Common myeloid progenitor, CD34-positive (primary cell): ENCODE measurements around the gene RBKS.

Source experiments
- CTCF ChIA-PET: fragments of 350-600 bp; sonication (Branson Sonifier 250); formaldehyde crosslinking; loops from one replicate; lab custom pipeline; 2021; ENCODE audit warnings: antibody characterized with exemption; lab: Charles Lee
- POLR2A ChIA-PET: fragments of 350-600 bp; sonication (Branson Sonifier 250); formaldehyde crosslinking; loops from one replicate; lab custom pipeline; 2021; ENCODE audit warnings: antibody characterized with exemption; lab: Charles Lee
- DNase-seq, 3 donors: peaks; one replicate each; pipeline versions ENCODE4 v3.0.0 to v3.0.0-alpha.2; 2013
- H3K27ac ChIP-seq, 2 experiments: 1 replicate in 1 of 2; 2 replicates in 1 of 2; pipeline ENCODE4 v1.7.0; 2013; ENCODE audit warnings: inconsistent platforms in 2 of 2, low read length in 2 of 2, mild to moderate bottlenecking in 2 of 2, low read depth in 1 of 2, moderate library complexity in 1 of 2; ENCODE audit not compliant: severe bottlenecking in 2 of 2, insufficient read depth in 1 of 2, poor library complexity in 1 of 2
- H3K27me3 ChIP-seq, 5 experiments: replicated peaks in 2 of 5; 1 replicate in 3 of 5; 2 replicates in 2 of 5; pipeline versions ENCODE4 v1.6.1 to v1.7.0; 2013; ENCODE audit warnings: low read length in 4 of 5, mild to moderate bottlenecking in 2 of 5, moderate library complexity in 2 of 5, inconsistent platforms in 1 of 5; ENCODE audit not compliant: insufficient read depth in 5 of 5, control insufficient read depth in 4 of 5
- H3K36me3 ChIP-seq, 4 experiments: 1 replicate in 2 of 4; 2 replicates in 2 of 4; pipeline versions ENCODE4 v1.6.1 to v1.7.0; 2013; ENCODE audit warnings: low read length in 3 of 4, control low read depth in 1 of 4, mild to moderate bottlenecking in 1 of 4; ENCODE audit not compliant: control insufficient read depth in 4 of 4, insufficient read depth in 4 of 4
- H3K4me1 ChIP-seq, 4 experiments: 1 replicate in 3 of 4; 2 replicates in 1 of 4; pipeline versions ENCODE4 v1.6.1 to v1.7.1; 2013; ENCODE audit warnings: low read length in 3 of 4, mild to moderate bottlenecking in 3 of 4, control low read depth in 1 of 4, inconsistent platforms in 1 of 4, moderate library complexity in 1 of 4; ENCODE audit not compliant: control insufficient read depth in 4 of 4, insufficient read depth in 4 of 4; ENCODE audit errors: control extremely low read depth in 1 of 4
- H3K4me3 ChIP-seq, 7 experiments: 1 replicate in 4 of 7; 2 replicates in 3 of 7; pipeline versions ENCODE4 v1.5.1 to v1.7.0; 2013; ENCODE audit warnings: mild to moderate bottlenecking in 7 of 7, low read length in 6 of 7, moderate library complexity in 6 of 7, inconsistent platforms in 2 of 7, low read depth in 2 of 7, control low read depth in 1 of 7; ENCODE audit not compliant: insufficient read depth in 4 of 7, control insufficient read depth in 1 of 7; ENCODE audit errors: extremely low read depth in 1 of 7
- H3K9me3 ChIP-seq, 5 experiments: 1 replicate in 4 of 5; 2 replicates in 1 of 5; pipeline versions ENCODE4 v1.6.1 to v1.7.1; 2013; ENCODE audit warnings: low read length in 4 of 5, mild to moderate bottlenecking in 2 of 5, inconsistent platforms in 1 of 5, low read depth in 1 of 5, moderate library complexity in 1 of 5; ENCODE audit not compliant: control insufficient read depth in 4 of 5, insufficient read depth in 2 of 5; ENCODE audit errors: control extremely low read depth in 1 of 5
- WGBS: methylation state at CpG from one replicate; pipeline ENCODE4 v1.1.5; 2013; ENCODE audit not compliant: insufficient coverage; 5-methylcytosine and 5-hydroxymethylcytosine counted together

RBKS gene

GRCh38 chr2:27800856-27801255 is 89.3 kb downstream of the RBKS start:
- Histone ChIP-seq H3K4me1 (peaks cover 0 to 34% (median 1%) of the 10 kb centered on the region in 4 experiments), H3K36me3 (no peaks in the 10 kb centered on the region), H3K4me3 (no peak overlapping the region), H3K9me3 (no peaks in the 10 kb centered on the region), H3K27me3 (no peaks in the 10 kb centered on the region), H3K27ac (no peak overlapping the region)
- WGBS = 100% methylated on average over 5 of the region's 6 CpGs
- no peak for DNase-seq
- CTCF ChIA-PET = no interaction called here
- POLR2A ChIA-PET = no interaction called here

- Histone ChIP-seq H3K4me1 (peaks cover 0 to 42% (median 3%) of the 10 kb centered on the region in 4 experiments), H3K36me3 (no peaks in the 10 kb centered on the region), H3K4me3 (no peak overlapping the region), H3K27ac (no peak overlapping the region), H3K9me3 (no peaks in the 10 kb centered on the region), H3K27me3 (no peaks in the 10 kb centered on the region)
- 100% methylated on average over 4 of the region's 4 CpGs for WGBS
- DNase-seq = no peak
- ChIA-PET POLR2A (interaction anchor here (0.6 kb wide), 1 partner anchor 731 kb away, joined by 3 read pairs; no protein-coding TSS in a partner anchor), CTCF (interaction anchor here (0.8 to 1.6 kb wide), 2 partner anchors 10 to 295 kb away, joined by 3 read pairs; no protein-coding TSS in a partner anchor)
Observed at GRCh38 chr2:27799646-27800010, 90.6 kb downstream of the RBKS start.

GRCh38 chr2:27798948-27799645 is 91.1 kb downstream of the RBKS start:
- Histone ChIP-seq H3K9me3 (no peaks in the 10 kb centered on the region), H3K27ac (no peak overlapping the region), H3K27me3 (no peaks in the 10 kb centered on the region), H3K36me3 (no peaks in the 10 kb centered on the region), H3K4me3 (no peak overlapping the region), H3K4me1 (peaks cover 0 to 37% (median 3%) of the 10 kb centered on the region in 4 experiments)
- CTCF ChIA-PET = interaction anchor here (0.8 to 1.6 kb wide), 2 partner anchors 11 to 295 kb away, joined by 3 read pairs; no protein-coding TSS in a partner anchor
- WGBS = 96% methylated on average over 6 of the region's 11 CpGs
- peak in 2 of 3 donors; percentile 14 to 20 for DNase-seq
- POLR2A ChIA-PET = interaction anchor here (0.6 kb wide), 1 partner anchor 732 kb away, joined by 3 read pairs; no protein-coding TSS in a partner anchor

GRCh38 chr2:27798486-27798885 is 91.7 kb downstream of the RBKS start:
- H3K4me3 ChIP-seq = no peak overlapping the region
- no peaks in the 10 kb centered on the region for H3K36me3 ChIP-seq
- H3K9me3 ChIP-seq = no peaks in the 10 kb centered on the region
- ChIA-PET CTCF (interaction anchor here (1.6 kb wide), 1 partner anchor 12 kb away, joined by 3 read pairs; no protein-coding TSS in a partner anchor), POLR2A (no interaction called here)
- no peak overlapping the region for H3K27ac ChIP-seq
- H3K4me1 ChIP-seq = peaks cover 0 to 31% (median 2%) of the 10 kb centered on the region in 4 experiments
- DNase-seq = no peak
- no peaks in the 10 kb centered on the region for H3K27me3 ChIP-seq
- WGBS = 90% methylated on average over 7 of the region's 7 CpGs

- no peak overlapping the region for H3K27ac ChIP-seq
- peaks cover 0 to 26% (median 2%) of the 10 kb centered on the region in 4 experiments for H3K4me1 ChIP-seq
- POLR2A ChIA-PET = no interaction called here
- no peaks in the 10 kb centered on the region for H3K27me3 ChIP-seq
- DNase-seq = no peak
- H3K36me3 ChIP-seq = no peaks in the 10 kb centered on the region
- 92% methylated on average over 4 of the region's 4 CpGs for WGBS
- no peak overlapping the region for H3K4me3 ChIP-seq
- H3K9me3 ChIP-seq = no peaks in the 10 kb centered on the region
- CTCF ChIA-PET = no interaction called here
Observed at GRCh38 chr2:27797841-27798240, 92.3 kb downstream of the RBKS start.

GRCh38 chr2:27796791-27797765 is 93.1 kb downstream of the RBKS start:
- ChIA-PET POLR2A (no interaction called here), CTCF (interaction anchor here (0.5 to 1.2 kb wide), 2 partner anchors 127 to 1156 kb away, joined by 3 read pairs; partner anchors contain the start of gene CIB4)
- 88% methylated on average over 8 of the region's 11 CpGs for WGBS

More at GRCh38 chr2:27796791-27797765, 93.1 kb downstream of the RBKS start:
- H3K27me3 ChIP-seq = no peaks in the 10 kb centered on the region
- H3K9me3 ChIP-seq = no peaks in the 10 kb centered on the region
- H3K36me3 ChIP-seq = no peaks in the 10 kb centered on the region
- H3K4me3 ChIP-seq = no peak overlapping the region
- H3K27ac ChIP-seq = no peak overlapping the region
- peaks cover 0 to 29% (median 2%) of the 10 kb centered on the region in 4 experiments for H3K4me1 ChIP-seq
- no peak for DNase-seq
